ENCODE measurements around the gene PADI4. TPM values are rescaled to one million over a fixed set of nuclear protein-coding genes. Genes with fewer than 3 reads are reported as not detected.

The PADI4 gene
- total and polyA plus RNA-seq, 2 of the 4 experiments (the other 2 are of a cell fraction) = not detected

DNA sequence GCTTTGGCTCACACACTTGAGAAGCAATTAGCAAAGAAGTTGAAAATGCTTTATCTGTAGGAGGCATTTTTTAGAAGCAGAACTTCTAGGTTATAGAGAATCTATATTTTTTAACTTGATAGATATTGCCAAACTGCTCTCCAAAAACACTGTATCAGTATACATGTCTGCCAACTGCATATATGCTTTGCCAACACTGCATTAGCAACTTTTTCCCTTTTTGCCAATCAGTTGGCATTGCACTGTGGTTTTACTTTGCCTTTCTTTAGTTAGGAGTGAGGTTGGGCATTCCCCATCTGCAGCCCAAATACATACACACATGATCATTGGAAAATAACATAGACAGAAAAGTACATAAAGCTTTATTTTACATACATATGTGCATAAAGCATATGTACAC lies 44.1 kb upstream of the PADI4 start:
- no peak overlapping the region for H2AK5ac ChIP-seq (ENCODE audit: low read depth, low read length)
- no peak overlapping the region for H2BK5ac ChIP-seq (ENCODE audit: low read depth, low read length, poor library complexity, severe bottlenecking)
- H3K27ac ChIP-seq (ENCODE audit: insufficient read depth, low read length) = no peak overlapping the region
- H3K9me1 ChIP-seq (ENCODE audit: insufficient read depth, low read length) = no peaks in the 10 kb centered on the region; the same call in 1 of the 2 replicates
- H3K9me3 ChIP-seq (ENCODE audit: control insufficient read depth, insufficient read depth, low read length) = no peaks in the 10 kb centered on the region; the same call in none of the 2 replicates
- CTCF ChIA-PET = interaction anchor here (0.7 kb wide), 1 partner anchor 10 kb away, joined by 3 read pairs; no protein-coding TSS in a partner anchor
- intact Hi-C loops (cut with micrococcal nuclease) = no loop called here
- H3K4ac ChIP-seq (ENCODE audit: low read depth, low read length) = no peak overlapping the region
- no peak overlapping the region for H4K91ac ChIP-seq (ENCODE audit: insufficient read depth, low read depth, low read length)
- H2AK9ac ChIP-seq (replicated peaks; ENCODE audit: low read depth, low read length, poor library complexity) = no peak overlapping the region
- no peak overlapping the region for H4K5ac ChIP-seq (ENCODE audit: low read depth, low read length)
- H3K4me1 ChIP-seq (ENCODE audit: control insufficient read depth, insufficient read depth, low read length) = peaks cover 4% of the 10 kb centered on the region
- in situ Hi-C loops (cut with MboI; ENCODE audit: low sequenced_read_pairs) = no loop called here
- H3K4me3 ChIP-seq (ENCODE audit: insufficient read depth, low read depth, low read length) = no peak overlapping the region
- H3K36me3 ChIP-seq (ENCODE audit: control insufficient read depth, insufficient read depth, low read length) = no peaks in the 10 kb centered on the region
- no peak overlapping the region for H3K56ac ChIP-seq (ENCODE audit: extremely low read depth, insufficient read depth, low read length)
- H3K9ac ChIP-seq (ENCODE audit: low read depth, low read length) = no peak overlapping the region
- no peak overlapping the region for H2BK15ac ChIP-seq (ENCODE audit: low read depth, low read length)
- H3K4me2 ChIP-seq (ENCODE audit: low read depth, low read length) = no peak overlapping the region
- dilution Hi-C loops (cut with HindIII; ENCODE audit: low sequenced_read_pairs, unreplicated experiment) = no loop called here
- no peak overlapping the region for H4K8ac ChIP-seq (ENCODE audit: low read depth in 2 of 2, low read length in 2 of 2)
- H2BK20ac ChIP-seq (ENCODE audit: low read depth, low read length) = no peak overlapping the region
- no peak for ATAC-seq (ENCODE audit: low read depth)
- H4K20me1 ChIP-seq (ENCODE audit: insufficient read depth, low read length) = peaks cover 4% of the 10 kb centered on the region; the same call in 1 of the 2 replicates
- no peak overlapping the region for H3K14ac ChIP-seq (replicated peaks; ENCODE audit: low read depth, low read length)
- peaks cover 13% of the 10 kb centered on the region for H3K27me3 ChIP-seq (ENCODE audit: control insufficient read depth, insufficient read depth, low read length)
- no peak overlapping the region for H3K23ac ChIP-seq (ENCODE audit: low read depth, low read length)
- no peaks in the 10 kb centered on the region for H3K79me1 ChIP-seq (ENCODE audit: low read depth in 1 of 2, low read length in 2 of 2)
- no peak overlapping the region for H2AFZ ChIP-seq (replicated peaks; ENCODE audit: low read length, poor library complexity)
- no peak for DNase-seq
- no TSS peak for BruUV-seq (replicated peaks)
- no peak overlapping the region for H3K18ac ChIP-seq (ENCODE audit: low read depth, low read length)
- no peak for TF ChIP-seq USF2 (IDR thresholded peaks at IDR 0.05; ENCODE audit: low read depth, low read length)
- TF ChIP-seq POLR2A (IDR thresholded peaks at IDR 0.05; ENCODE audit: low read depth, low read length) = no peak
- no peak for TF ChIP-seq ELK1 (IDR thresholded peaks at IDR 0.05; ENCODE audit: borderline replicate concordance, low read depth, low read length)
- TF ChIP-seq SMC3 (IDR thresholded peaks at IDR 0.05; ENCODE audit: low read depth, low read length) = no peak
- no peak for TF ChIP-seq CTCF (conservative IDR thresholded peaks at IDR 0.05; ENCODE audit: low read depth, low read length)
- no peak for TF ChIP-seq NFE2L2 (IDR thresholded peaks at IDR 0.05; ENCODE audit: low read depth, low read length)
- no peak for TF ChIP-seq MXI1 (IDR thresholded peaks at IDR 0.05; ENCODE audit: borderline replicate concordance, low read depth, low read length)
- no peak for TF ChIP-seq FOS (IDR thresholded peaks at IDR 0.05; ENCODE audit: low read depth, low read length)
- no peak overlapping the region for H2BK120ac ChIP-seq (ENCODE audit: low read depth, low read length)
- POLR2A ChIA-PET (ENCODE audit: unreplicated experiment) = no interaction called here

All from IMR-90 (cell line).